Karpas-422 (cell line): ENCODE measurements around the gene COLQ. TPM values are rescaled to one million over a fixed set of nuclear protein-coding genes. Genes with fewer than 3 reads are reported as not detected.

Experiments
- DNase-seq: peaks from one replicate; pipeline ENCODE4 v3.0.0-alpha.2; 2015
- H2AFZ ChIP-seq: fragments of 200-600 bp; sonication (generic); 2 replicates; pipeline ENCODE4 v1.6.1; 2014; ENCODE audit warnings: antibody characterized with exemption, low read length, mixed read lengths
- H3K27ac ChIP-seq: fragments of 200-600 bp; sonication (generic); 2 replicates; pipeline ENCODE4 v1.5.1; 2014; ENCODE audit warnings: mild to moderate bottlenecking, low read length, moderate library complexity
- H3K27me3 ChIP-seq: fragments of 200-600 bp; sonication (generic); 2 replicates; pipeline ENCODE4 v1.6.1; 2014; ENCODE audit warnings: low read length, mixed read lengths
- H3K36me3 ChIP-seq: fragments of 200-600 bp; sonication (generic); 2 replicates; pipeline ENCODE4 v1.6.1; 2014; ENCODE audit warnings: low read length, mixed read lengths; ENCODE audit not compliant: insufficient read depth
- H3K4me1 ChIP-seq: fragments of 200-600 bp; sonication (generic); 2 replicates; pipeline ENCODE4 v1.6.1; 2014; ENCODE audit warnings: mild to moderate bottlenecking, low read length, mixed read lengths
- H3K4me2 ChIP-seq: fragments of 200-600 bp; sonication (generic); 2 replicates; pipeline ENCODE4 v1.6.1; 2014; ENCODE audit warnings: low read length, low read depth, mild to moderate bottlenecking; ENCODE audit not compliant: poor library complexity, severe bottlenecking
- H3K4me3 ChIP-seq: fragments of 200-600 bp; sonication (generic); 2 replicates; pipeline ENCODE4 v1.5.1; 2014; ENCODE audit warnings: mild to moderate bottlenecking, antibody characterized with exemption, low read length, mixed read lengths
- H3K79me2 ChIP-seq: fragments of 200-600 bp; sonication (generic); 2 replicates; pipeline ENCODE4 v1.6.1; 2014; ENCODE audit warnings: mild to moderate bottlenecking, low read length, mixed read lengths
- H3K9ac ChIP-seq: fragments of 200-600 bp; sonication (generic); 2 replicates; pipeline ENCODE4 v1.6.0; 2014; ENCODE audit warnings: low read length
- H3K9me2 ChIP-seq: fragments of 200-600 bp; sonication (generic), shearing (Covaris generic); replicated peaks from 2 replicates; pipeline ENCODE4 v1.6.0; 2014; ENCODE audit warnings: mild to moderate bottlenecking, low read length, moderate library complexity; ENCODE audit not compliant: insufficient read depth
- H3K9me3 ChIP-seq: fragments of 300-700, 200-600 bp; sonication (generic); 2 replicates; pipeline ENCODE4 v1.6.1; 2014; ENCODE audit warnings: low read length, mixed read lengths
- H4K20me1 ChIP-seq: fragments of 200-600 bp; sonication (generic); 2 replicates; pipeline ENCODE4 v1.6.1; 2014; ENCODE audit warnings: mild to moderate bottlenecking, antibody characterized with exemption, low read length, low read depth; ENCODE audit not compliant: insufficient read depth
- total RNA-seq: library from RNA; depleted of rRNA; stranded (reverse); fragments of >200 nt; shearing (Covaris generic); gene quantifications from 2 replicates; pipeline ENCODE4 v1.2.3, GENCODE V29; 2014; ENCODE audit warnings: low replicate concordance

COLQ gene
- total RNA-seq, 1 experiment from 2014 or later = 2.6 TPM

GRCh38 chr3:15479400-15480224 is 41.9 kb downstream of the COLQ start:
- Histone ChIP-seq H3K36me3 (no peaks in the 10 kb centered on the region), H3K4me1 (peaks cover 28% of the 10 kb centered on the region), H3K4me2 (no peak overlapping the region), H3K9me2 (no peaks in the 10 kb centered on the region), H3K4me3 (no peak overlapping the region), H3K9ac (no peak overlapping the region), H2AFZ (no peak overlapping the region), H4K20me1 (no peaks in the 10 kb centered on the region), H3K27me3 (no peaks in the 10 kb centered on the region), H3K27ac (no peak overlapping the region), H3K9me3 (no peaks in the 10 kb centered on the region), H3K79me2 (no peaks in the 10 kb centered on the region)
- no peak for DNase-seq

DNA sequence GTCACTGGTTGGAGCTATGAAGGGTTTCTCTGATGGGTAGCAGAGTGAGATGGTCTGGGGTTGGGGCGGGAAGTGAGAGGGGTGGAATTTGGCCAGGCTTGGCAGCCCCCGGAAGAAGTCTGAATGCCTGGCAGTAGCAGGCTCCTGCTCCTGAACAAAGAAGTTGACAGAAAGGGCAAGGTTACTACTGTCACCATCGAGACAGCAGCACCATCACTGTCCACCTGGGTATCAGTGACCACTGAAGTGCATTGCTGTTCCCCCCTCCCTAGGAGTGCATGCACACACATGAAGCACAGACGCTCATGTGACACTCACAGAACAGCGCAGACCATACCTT is 42.9 kb downstream of the COLQ start:
- Histone ChIP-seq H3K36me3 (no peaks in the 10 kb centered on the region), H2AFZ (no peak overlapping the region), H3K27me3 (no peaks in the 10 kb centered on the region), H3K9me2 (no peaks in the 10 kb centered on the region), H3K79me2 (no peaks in the 10 kb centered on the region), H3K27ac (no peak overlapping the region), H3K9ac (no peak overlapping the region), H3K4me2 (peak overlapping the region; percentile 11), H4K20me1 (no peaks in the 10 kb centered on the region), H3K4me1 (peaks cover 36% of the 10 kb centered on the region), H3K9me3 (no peaks in the 10 kb centered on the region), H3K4me3 (no peak overlapping the region)
- no peak for DNase-seq

DNA sequence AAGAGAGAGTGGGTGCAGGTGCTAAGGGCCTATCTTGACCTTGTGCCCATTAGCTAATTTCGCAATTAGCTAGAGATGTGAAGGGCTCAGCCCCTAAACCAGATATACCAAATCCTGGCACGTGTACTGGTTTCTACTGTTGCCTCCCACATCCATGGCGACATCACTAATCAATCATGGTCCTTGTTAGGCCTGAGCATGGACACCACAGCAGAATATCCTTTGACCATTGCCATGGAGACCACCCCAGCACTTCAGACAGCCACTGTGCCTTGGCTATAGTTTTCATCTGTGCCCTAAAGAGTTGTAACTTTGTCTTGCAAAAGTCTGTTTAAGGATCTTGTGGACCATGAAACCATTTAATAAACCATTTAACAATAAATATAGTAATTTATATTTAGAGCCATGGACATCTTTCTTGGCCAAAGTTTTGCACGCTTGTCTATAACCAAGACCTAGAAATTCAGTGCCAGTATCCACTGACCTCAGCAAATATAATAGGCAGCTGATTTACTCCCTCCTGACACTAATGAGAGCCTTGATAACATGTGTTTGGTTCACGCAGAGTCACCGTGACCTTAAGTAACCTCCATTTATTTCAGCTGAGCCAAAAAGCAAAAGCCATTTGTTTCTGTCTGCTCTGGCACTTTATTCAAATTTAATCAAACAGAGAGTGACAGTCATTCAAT is 43.4 kb downstream of the COLQ start:
- DNase-seq = no peak

DNA sequence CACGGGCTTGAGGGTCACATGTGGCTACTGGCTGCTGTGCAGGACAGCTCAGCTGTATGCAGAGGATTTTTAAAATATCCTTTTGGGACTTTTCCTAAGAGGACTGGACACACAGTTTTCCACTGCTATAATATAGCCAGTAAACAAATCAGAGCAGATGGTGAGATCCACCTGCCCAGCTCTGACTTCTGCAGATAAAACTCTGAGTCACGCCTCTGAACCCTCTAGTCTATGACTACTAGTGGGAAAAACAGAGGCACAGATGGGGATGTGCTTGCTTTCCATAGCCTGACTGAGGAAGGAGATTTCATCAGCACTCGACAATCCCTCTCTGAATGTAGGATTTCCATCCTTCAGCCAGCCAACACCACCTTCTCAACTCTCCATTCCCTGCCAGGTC is 45.1 kb downstream of the COLQ start:
- Histone ChIP-seq H3K27ac (no peak overlapping the region), H3K36me3 (no peaks in the 10 kb centered on the region), H3K9me3 (no peaks in the 10 kb centered on the region), H3K4me3 (no peak overlapping the region), H4K20me1 (no peaks in the 10 kb centered on the region), H3K27me3 (no peaks in the 10 kb centered on the region), H2AFZ (no peak overlapping the region), H3K9me2 (no peaks in the 10 kb centered on the region), H3K4me2 (no peak overlapping the region), H3K79me2 (no peaks in the 10 kb centered on the region), H3K4me1 (peaks cover 36% of the 10 kb centered on the region), H3K9ac (no peak overlapping the region)
- DNase-seq = no peak

More for the DNA sequence above, 43.4 kb downstream of the COLQ start:
- Histone ChIP-seq H3K9ac (no peak overlapping the region), H3K4me2 (peak overlapping the region; percentile 11), H4K20me1 (no peaks in the 10 kb centered on the region), H3K79me2 (no peaks in the 10 kb centered on the region), H3K9me3 (no peaks in the 10 kb centered on the region), H3K9me2 (no peaks in the 10 kb centered on the region), H3K27ac (no peak overlapping the region), H2AFZ (no peak overlapping the region), H3K4me3 (no peak overlapping the region), H3K4me1 (peaks cover 36% of the 10 kb centered on the region), H3K36me3 (no peaks in the 10 kb centered on the region), H3K27me3 (no peaks in the 10 kb centered on the region)

DNA sequence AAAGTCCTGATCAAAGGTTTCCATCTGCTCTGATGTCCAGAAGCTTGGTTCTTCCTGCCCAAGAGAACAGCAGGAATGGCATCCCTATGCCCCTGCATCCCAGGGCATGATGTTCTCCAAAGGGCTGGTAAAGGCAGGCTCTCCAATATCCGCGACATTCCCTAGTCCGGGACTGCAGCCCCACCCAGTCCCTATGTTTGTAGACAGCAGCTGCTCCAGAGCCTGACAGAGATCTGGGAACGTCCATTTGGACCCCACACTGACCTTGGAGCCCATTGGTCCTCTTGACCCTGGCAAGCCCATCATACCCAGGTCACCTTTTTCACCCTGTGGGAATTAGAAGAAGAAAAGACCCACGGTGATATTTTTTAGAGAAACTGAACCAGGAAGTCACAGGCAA is 46.3 kb downstream of the COLQ start:
- H3K9me3 ChIP-seq = no peaks in the 10 kb centered on the region
- no peaks in the 10 kb centered on the region for H3K79me2 ChIP-seq
- H2AFZ ChIP-seq = no peak overlapping the region
- no peaks in the 10 kb centered on the region for H3K27me3 ChIP-seq
- peak overlapping the region; percentile 48 for H3K4me2 ChIP-seq
- H3K4me3 ChIP-seq = no peak overlapping the region
- H3K27ac ChIP-seq = no peak overlapping the region
- no peak for DNase-seq
- H3K4me1 ChIP-seq = peaks cover 36% of the 10 kb centered on the region
- H3K9me2 ChIP-seq = no peaks in the 10 kb centered on the region
- H4K20me1 ChIP-seq = no peaks in the 10 kb centered on the region
- peak overlapping the region; percentile 34; the same call in 1 of the 2 replicates for H3K9ac ChIP-seq
- no peaks in the 10 kb centered on the region for H3K36me3 ChIP-seq

DNA sequence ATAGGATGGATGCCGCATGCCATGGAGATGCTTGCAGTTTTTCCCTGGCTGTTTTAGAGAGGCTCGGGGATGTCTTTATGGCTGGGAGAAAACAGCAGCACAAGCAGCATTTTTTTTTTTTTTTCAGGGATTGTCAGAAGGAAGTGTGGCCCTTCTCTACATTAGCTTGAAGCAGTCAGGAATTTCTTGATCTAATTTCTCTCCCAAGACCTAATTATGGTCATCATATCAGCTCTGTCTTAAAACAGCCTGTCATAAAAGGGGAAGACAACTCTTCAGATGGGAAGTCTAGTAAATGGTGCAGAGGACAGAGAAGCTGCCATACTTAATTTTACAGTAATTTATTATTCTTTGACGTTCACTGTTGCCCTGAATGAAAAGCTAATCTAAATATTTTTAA is 49.6 kb downstream of the COLQ start:
- Histone ChIP-seq H3K4me3 (no peak overlapping the region), H3K27ac (no peak overlapping the region), H3K27me3 (no peaks in the 10 kb centered on the region), H3K36me3 (no peaks in the 10 kb centered on the region), H4K20me1 (no peaks in the 10 kb centered on the region), H2AFZ (no peak overlapping the region), H3K9me2 (no peaks in the 10 kb centered on the region), H3K79me2 (no peaks in the 10 kb centered on the region), H3K9me3 (no peaks in the 10 kb centered on the region), H3K9ac (no peak overlapping the region), H3K4me1 (peaks cover 25% of the 10 kb centered on the region), H3K4me2 (no peak overlapping the region)
- DNase-seq = no peak

- H3K27me3 ChIP-seq = no peaks in the 10 kb centered on the region
- H4K20me1 ChIP-seq = no peaks in the 10 kb centered on the region
- H3K4me3 ChIP-seq = no peak overlapping the region
- no peak overlapping the region for H2AFZ ChIP-seq
- no peak for DNase-seq
- H3K9ac ChIP-seq = no peak overlapping the region
- no peaks in the 10 kb centered on the region for H3K79me2 ChIP-seq
- H3K36me3 ChIP-seq = no peaks in the 10 kb centered on the region
- no peak overlapping the region for H3K27ac ChIP-seq
- H3K4me1 ChIP-seq = peaks cover 16% of the 10 kb centered on the region
- no peak overlapping the region for H3K4me2 ChIP-seq
- no peaks in the 10 kb centered on the region for H3K9me2 ChIP-seq
- no peaks in the 10 kb centered on the region for H3K9me3 ChIP-seq
Observed at GRCh38 chr3:15470849-15471248, 50.7 kb downstream of the COLQ start.

GRCh38 chr3:15470261-15470660 is 51.2 kb downstream of the COLQ start:
- no peaks in the 10 kb centered on the region for H3K27me3 ChIP-seq
- H3K27ac ChIP-seq = no peak overlapping the region
- H3K4me3 ChIP-seq = no peak overlapping the region
- H3K4me2 ChIP-seq = no peak overlapping the region
- no peaks in the 10 kb centered on the region for H3K9me2 ChIP-seq
- peak; percentile 50 for DNase-seq
- no peaks in the 10 kb centered on the region for H3K36me3 ChIP-seq
- H3K9me3 ChIP-seq = no peaks in the 10 kb centered on the region
- H4K20me1 ChIP-seq = no peaks in the 10 kb centered on the region
- no peak overlapping the region for H2AFZ ChIP-seq
- no peaks in the 10 kb centered on the region for H3K79me2 ChIP-seq
- H3K9ac ChIP-seq = no peak overlapping the region
- peaks cover 14% of the 10 kb centered on the region for H3K4me1 ChIP-seq
